GM10266 (cell line): ENCODE measurements around the gene PIP5K1C.

Source experiments
- DNase-seq: peaks from one replicate; pipeline ENCODE4 v3.0.0; 2012; ENCODE audit errors: extremely low spot score
- CTCF ChIP-seq: IDR thresholded peaks from 2 replicates; pipeline ENCODE4 v1.5.1; 2012; ENCODE audit warnings: mild to moderate bottlenecking, low read depth; ENCODE audit not compliant: control insufficient read depth, insufficient read depth; ENCODE audit errors: missing control alignments

PIP5K1C gene

DNA sequence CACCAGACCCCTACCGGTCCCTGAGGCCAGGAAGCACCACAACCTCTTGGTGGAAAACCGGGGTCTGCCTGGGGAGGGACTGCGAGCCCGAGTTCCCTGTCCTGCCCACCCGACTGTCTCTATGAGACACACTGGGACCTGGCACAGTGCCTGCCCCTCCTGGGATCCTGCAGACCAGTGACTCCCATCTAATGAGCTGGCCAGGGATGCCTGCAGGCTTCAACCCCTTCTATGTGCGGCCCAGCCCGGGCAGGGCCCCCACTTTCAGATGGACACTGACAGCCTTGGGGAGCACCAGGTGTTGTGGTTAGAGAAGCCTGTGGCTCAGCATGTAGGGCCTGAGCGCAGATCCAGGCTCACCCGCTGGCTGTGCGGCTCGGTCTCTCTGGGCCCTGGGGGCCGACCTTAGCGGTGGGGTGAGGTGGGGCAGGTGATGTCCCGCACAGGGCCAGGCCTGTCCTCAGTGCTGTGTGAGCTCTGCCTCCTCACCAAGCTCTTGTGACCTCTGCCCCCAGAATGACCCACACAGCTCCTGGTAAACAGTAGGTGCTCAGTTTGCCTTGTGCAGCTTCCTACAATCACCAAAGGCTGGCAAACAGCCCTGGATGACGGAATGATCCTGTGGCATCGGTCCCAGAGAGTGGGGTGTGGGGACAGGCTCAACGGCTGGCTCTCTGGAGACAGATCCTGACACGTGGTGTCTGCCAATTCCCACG is 55.8 kb downstream of the PIP5K1C start:
- TF ChIP-seq CTCF, result no peak
- DNase-seq, result no peak

GRCh38 chr19:3643674-3644313 is 56.5 kb downstream of the PIP5K1C start:
- no peak for TF ChIP-seq CTCF

GRCh38 chr19:3642987-3643673 is 57.1 kb downstream of the PIP5K1C start:
- no peak for TF ChIP-seq CTCF
- no peak for DNase-seq

More at GRCh38 chr19:3643674-3644313, 56.5 kb downstream of the PIP5K1C start:
- DNase-seq, result no peak

DNA sequence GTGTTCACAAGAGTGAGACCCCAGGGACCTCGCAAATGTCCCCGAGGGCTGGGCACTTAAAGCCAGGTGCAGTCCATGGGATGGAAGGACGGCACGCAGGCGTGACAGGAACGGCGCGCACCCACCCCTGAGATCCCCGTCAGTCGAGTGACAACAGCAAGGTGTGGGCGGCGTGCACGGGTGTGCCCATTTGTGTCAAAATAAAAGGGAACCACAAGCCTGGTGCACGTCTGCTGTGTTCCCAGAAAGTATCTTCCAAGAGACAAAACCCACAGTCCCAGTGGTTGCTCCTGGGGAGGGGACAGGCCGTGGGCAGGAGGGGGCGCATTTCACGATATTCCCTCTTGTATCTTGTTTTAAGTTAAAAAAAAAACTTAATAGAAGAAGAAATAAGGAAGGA is 58.0 kb downstream of the PIP5K1C start:
- no peak for TF ChIP-seq CTCF
- no peak for DNase-seq

DNA sequence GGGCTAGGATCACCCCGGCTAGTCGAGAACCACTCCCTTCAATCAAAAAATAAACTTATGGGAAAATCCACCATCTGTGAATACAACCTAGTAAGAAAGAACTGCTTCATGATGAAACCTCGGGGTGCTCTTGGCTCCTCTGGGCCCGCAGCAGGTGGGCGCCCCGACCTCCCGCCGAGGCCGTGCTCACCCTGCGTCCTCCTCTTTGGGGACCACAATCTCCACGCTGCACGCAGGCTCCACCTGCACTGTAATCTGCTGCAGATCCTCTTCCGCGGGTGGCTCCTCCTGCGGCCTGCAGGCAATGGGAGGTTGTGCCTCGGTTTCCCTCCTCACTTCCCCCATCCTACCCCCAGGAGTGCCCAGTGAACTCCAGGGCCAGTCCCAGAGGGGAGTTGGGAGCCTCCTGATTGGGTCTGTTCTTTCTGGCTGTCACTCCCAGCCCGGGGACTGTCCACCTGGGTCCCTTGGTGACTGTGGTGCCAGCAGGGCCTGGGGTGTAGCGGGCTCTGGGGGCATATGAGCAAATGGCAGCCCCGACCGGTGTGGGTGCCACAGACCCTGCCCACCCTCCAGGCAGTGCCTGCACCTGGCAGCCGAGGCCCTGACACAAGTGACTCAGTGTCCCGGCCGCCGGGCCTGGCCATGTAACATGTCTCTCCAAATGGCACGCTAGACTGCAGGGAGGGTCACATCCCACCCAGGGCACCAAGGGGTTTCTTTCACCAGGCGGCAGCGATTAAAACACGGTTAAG is 58.6 kb downstream of the PIP5K1C start:
- no peak for DNase-seq
- no peak for TF ChIP-seq CTCF

DNA sequence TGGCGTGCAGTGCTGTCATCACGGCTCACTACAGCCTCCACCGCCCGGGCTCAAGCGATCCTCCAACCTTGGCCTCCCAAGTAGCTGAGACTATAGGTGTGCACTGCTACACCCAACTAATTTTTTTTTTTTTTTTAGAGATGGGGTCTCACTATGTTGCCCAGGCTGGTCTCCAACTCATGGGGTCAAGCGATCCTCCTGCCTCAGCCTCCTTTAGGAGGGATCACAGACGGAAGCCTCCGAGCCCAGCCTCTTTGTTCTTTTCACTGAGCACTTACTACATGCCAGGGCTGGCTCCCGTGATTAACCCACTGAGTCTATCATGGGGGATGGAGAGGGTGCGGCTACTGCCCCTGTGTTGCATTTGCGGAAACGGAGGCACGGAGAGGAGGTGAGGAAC is 60.8 kb downstream of the PIP5K1C start:
- TF ChIP-seq CTCF, result no peak
- no peak for DNase-seq
